K562 (cell line): Measurements from ENCODE around the gene KRTAP2-2. TPM values are rescaled to one million over a fixed set of nuclear protein-coding genes. Genes with fewer than 3 reads are reported as not detected.

Experiments
- ATAC-seq: fragments of 200-7000 bp; cut with Tn5 transposase; 3 replicates; pipeline ENCODE4 v1.9.1; 2020; ENCODE audit warnings: moderate library complexity
- BruUV-seq: library from RNA; stranded (reverse); fragments of 400-500 nt; replicated peaks from 2 replicates; lab custom pipeline; 2021; lab: Mats Ljungman, UMichigan
- CTCF ChIA-PET: fragments of 300-600 bp; formaldehyde crosslinking; extraction: SDS; loops from one replicate; lab custom pipeline; 2021; ENCODE audit warnings: low intra/inter-chr PET ratio; lab: Yijun Ruan, JAX
- POLR2A ChIA-PET: fragments of 300-600, 350-650 bp; sonication (Branson Sonifier 250); formaldehyde crosslinking; extraction: SDS; loops from one replicate; lab custom pipeline; 2021; ENCODE audit warnings: antibody characterized with exemption, inconsistent platforms; lab: Yijun Ruan, JAX
- DNase-seq, 4 experiments: peaks; one replicate each; pipeline versions ENCODE4 v3.0.0 to v3.0.0-alpha.2; 2011 to 2018; ENCODE audit warnings: low spot score in 3 of 4, mixed read lengths in 3 of 4; ENCODE audit errors: extremely low read depth in 1 of 4
- FAIRE-seq: peaks from 2 replicates; lab custom pipeline; 2011; peaks lifted over from hg19 to GRCh38; lab: Jason Lieb, UNC
- H2AFZ ChIP-seq: 2 replicates; pipeline ENCODE4 v1.6.0; 2011; ENCODE audit warnings: low read depth, low read length, control low read depth, inconsistent platforms
- H3K27ac ChIP-seq: fragments of 200-600 bp; 3 replicates; pipeline ENCODE4 v1.8.0; 2011; ENCODE audit warnings: low read depth, mild to moderate bottlenecking, control low read depth, inconsistent platforms, low read length, moderate library complexity, mixed read lengths; ENCODE audit errors: extremely low read depth
- H3K27me3 ChIP-seq, 2 experiments: fragments of 300-600 bp in 1 of 2; 2 replicates in 1 of 2; 3 replicates in 1 of 2; pipeline versions ENCODE4 v1.6.0 to v1.8.0; 2011; ENCODE audit warnings: inconsistent platforms in 2 of 2, low read length in 2 of 2, mild to moderate bottlenecking in 1 of 2, mixed read lengths in 1 of 2, moderate library complexity in 1 of 2; ENCODE audit not compliant: control insufficient read depth in 2 of 2, insufficient read depth in 2 of 2
- H3K36me3 ChIP-seq: fragments of 300-600 bp; 3 replicates; pipeline ENCODE4 v1.8.0; 2011; ENCODE audit warnings: mild to moderate bottlenecking, low read length, inconsistent platforms; ENCODE audit not compliant: control insufficient read depth, insufficient read depth
- H3K4me1 ChIP-seq, 2 experiments: fragments of 200-600 bp in 1 of 2; replicated peaks in 1 of 2; 2 replicates in 1 of 2; 3 replicates in 1 of 2; pipeline versions ENCODE4 v1.5.1 to v1.8.0; 2011; ENCODE audit warnings: inconsistent platforms in 2 of 2, low read length in 2 of 2, mild to moderate bottlenecking in 1 of 2, mixed read lengths in 1 of 2, moderate library complexity in 1 of 2; ENCODE audit not compliant: control insufficient read depth in 2 of 2, insufficient read depth in 2 of 2
- H3K4me2 ChIP-seq: 2 replicates; pipeline ENCODE4 v1.6.1; 2011; ENCODE audit warnings: low read length, control low read depth, inconsistent platforms, mixed read lengths; ENCODE audit not compliant: insufficient read depth
- H3K4me3 ChIP-seq: fragments of 200-600 bp; sonication (generic), shearing (Covaris generic); 2 replicates; pipeline ENCODE4 v1.5.1; 2016; ENCODE audit warnings: control low read depth, inconsistent platforms
- H3K79me2 ChIP-seq: fragments of 200-600 bp; 3 replicates; pipeline ENCODE4 v1.8.0; 2011; ENCODE audit warnings: low read length, inconsistent platforms; ENCODE audit not compliant: control insufficient read depth, insufficient read depth
- H3K9ac ChIP-seq, 2 experiments: 2 replicates each; pipeline versions ENCODE4 v1.6.0 to v1.6.1; 2011; ENCODE audit warnings: low read depth in 2 of 2, low read length in 2 of 2, control low read depth in 1 of 2, inconsistent platforms in 1 of 2, mild to moderate bottlenecking in 1 of 2, mixed read lengths in 1 of 2; ENCODE audit not compliant: insufficient read depth in 1 of 2
- H3K9me1 ChIP-seq: one replicate; pipeline ENCODE4 v1.6.0; 2011; ENCODE audit warnings: inconsistent platforms, mild to moderate bottlenecking, low read length, moderate library complexity; ENCODE audit not compliant: control insufficient read depth, insufficient read depth
- H3K9me3 ChIP-seq: replicated peaks from 2 replicates; pipeline ENCODE4 v1.5.1; 2011; ENCODE audit warnings: low read depth, low read length, inconsistent platforms; ENCODE audit not compliant: control insufficient read depth, insufficient read depth
- H4K20me1 ChIP-seq: replicated peaks from 2 replicates; pipeline ENCODE4 v1.6.1; 2011; ENCODE audit warnings: low read length, inconsistent platforms, mixed read lengths; ENCODE audit not compliant: control insufficient read depth, insufficient read depth
- CBFA2T2 ChIP-seq: fragments of 450-650 bp; conservative IDR thresholded peaks from 2 replicates; pipeline ENCODE4 v1.6.1; 2017; ENCODE audit warnings: mild to moderate bottlenecking
- CBX3 ChIP-seq, 2 experiments: IDR thresholded peaks; 1 replicate in 1 of 2; 2 replicates in 1 of 2; pipeline ENCODE4 v1.6.1; 2012; ENCODE audit warnings: inconsistent platforms in 2 of 2, low read length in 2 of 2, borderline replicate concordance in 1 of 2, control low read depth in 1 of 2
- FIP1L1 ChIP-seq: fragments of 200-400 bp; formaldehyde crosslinking; IDR thresholded peaks from 2 replicates; pipeline ENCODE4 v1.6.1; 2018; ENCODE audit warnings: mild to moderate bottlenecking, low read depth, low read length; ENCODE audit not compliant: poor library complexity, severe bottlenecking
- NBN ChIP-seq: fragments of 450-650 bp; IDR thresholded peaks from 2 replicates; pipeline ENCODE4 v1.6.1; 2016; ENCODE audit warnings: low read depth, mild to moderate bottlenecking
- NFE2 ChIP-seq: IDR thresholded peaks from 2 replicates; pipeline ENCODE4 v1.6.1; 2014; ENCODE audit warnings: antibody characterized with exemption, low read depth
- SETDB1 ChIP-seq: IDR thresholded peaks from one replicate; pipeline ENCODE4 v1.6.1; 2012; ENCODE audit warnings: low read length, control low read depth, inconsistent platforms
- SMARCB1 ChIP-seq: IDR thresholded peaks from 2 replicates; pipeline ENCODE4 v1.6.1; 2011; ENCODE audit warnings: improper control_type of control experiment, low read depth; ENCODE audit not compliant: insufficient read length
- SMARCC2 ChIP-seq: fragments of 450-650 bp; IDR thresholded peaks from 2 replicates; pipeline ENCODE4 v1.6.1; 2017; ENCODE audit warnings: antibody characterized with exemption, moderate library complexity, mild to moderate bottlenecking, low read depth
- THRAP3 ChIP-seq: fragments of 450-650 bp; IDR thresholded peaks from 2 replicates; pipeline ENCODE4 v1.6.1; 2016; ENCODE audit warnings: mild to moderate bottlenecking, inconsistent platforms, borderline replicate concordance
- XRCC3 ChIP-seq: fragments of 450-650 bp; IDR thresholded peaks from 2 replicates; pipeline ENCODE4 v1.6.1; 2017; ENCODE audit warnings: mild to moderate bottlenecking, moderate library complexity
- ZBTB8A ChIP-seq: fragments of 450-650 bp; IDR thresholded peaks from 2 replicates; pipeline ENCODE4 v1.6.1; 2018; ENCODE audit warnings: mild to moderate bottlenecking, moderate library complexity; ENCODE audit not compliant: partially characterized antibody
- ZNF197 ChIP-seq: fragments of 200-800 bp; sonication (Bioruptor generic); IDR thresholded peaks from 2 replicates; pipeline ENCODE4 v1.6.1; 2016; ENCODE audit warnings: low read depth, missing genetic modification characterization, missing compliant biosample characterization
- ZNF263 ChIP-seq: sonication (generic); formaldehyde crosslinking; IDR thresholded peaks from 2 replicates; pipeline ENCODE4 v1.8.0; 2022; ENCODE audit warnings: mild to moderate bottlenecking, missing genetic modification reagents, borderline replicate concordance
- ZNF431 ChIP-seq: sonication (generic); formaldehyde crosslinking; IDR thresholded peaks from 2 replicates; pipeline ENCODE4 v1.8.0; 2022; ENCODE audit warnings: mild to moderate bottlenecking, missing genetic modification reagents
- WGBS: fragments of 100-300 bp; shearing (Covaris generic); methylation state at CpG from one replicate; pipeline ENCODE4 v1.1.6; 2016; ENCODE audit warnings: low coverage, mixed read lengths; ENCODE audit not compliant: insufficient coverage; ENCODE audit errors: missing lambda C conversion rate; 5-methylcytosine and 5-hydroxymethylcytosine counted together
- in situ Hi-C: fragments of 300-500 bp; cut with MboI; formaldehyde crosslinking; loops from 4 replicates; pipeline ENCODE4 v1.15.0; 2018; ENCODE audit warnings: inconsistent platforms, mixed read lengths
- intact Hi-C: fragments of 100-400 bp; cut with micrococcal nuclease; formaldehyde crosslinking; loops from 2 replicates; pipeline ENCODE4 v1.14.2; 2022
- polyA plus RNA-seq, 8 experiments: library from polyadenylated mRNA; depleted of rRNA in 4 of 8; stranded (reverse) in 5 of 8; unstranded in 3 of 8; fragments of >200 nt; fragmentation: Nextera tagmentation in 2 of 8; fragmentation: Illumina TruSeq in 1 of 8; extraction: Ambion mirVana in 2 of 8; extraction: Trizol in 1 of 8; gene quantifications; 2 replicates each; pipeline versions ENCODE4 v1.2.1 to v1.2.3, GENCODE V29; 2011 to 2014; ENCODE audit warnings: inconsistent platforms in 1 of 8, missing spikeins in 1 of 8
- total RNA-seq, 7 experiments: library from RNA; depleted of rRNA in 6 of 7; stranded (reverse); fragments of >200 nt in 6 of 7; fragmentation: Illumina TruSeq in 2 of 7; extraction: Trizol in 2 of 7; gene quantifications; 2 replicates each; pipeline versions ENCODE4 v1.2.1 to v1.2.3, GENCODE V29; 2011 to 2021; ENCODE audit warnings: low replicate concordance in 1 of 7
- TF ChIP-seq, protein P1 (sequence below): sonication (generic); formaldehyde crosslinking; IDR thresholded peaks from 2 replicates; pipeline ENCODE4 v1.8.0; 2022; ENCODE audit warnings: mild to moderate bottlenecking, missing genetic modification reagents
- TF ChIP-seq, protein P2 (sequence below): sonication (generic); formaldehyde crosslinking; IDR thresholded peaks from 2 replicates; pipeline ENCODE4 v1.8.0; 2022; ENCODE audit warnings: mild to moderate bottlenecking, missing genetic modification reagents
- TF ChIP-seq, protein P3 (sequence below): IDR thresholded peaks from 3 replicates; pipeline ENCODE4 v1.6.1; 2011; ENCODE audit warnings: borderline replicate concordance, mild to moderate bottlenecking; ENCODE audit not compliant: insufficient read length, insufficient read depth
- TF ChIP-seq, protein P4 (sequence below): fragments of 250-450 bp; sonication (Bioruptor Pico); IDR thresholded peaks from 2 replicates; pipeline ENCODE4 v1.5.0; 2021; ENCODE audit warnings: mild to moderate bottlenecking, moderate library complexity

The KRTAP2-2 gene
- total and polyA plus RNA-seq, 9 of the 15 experiments (the other 6 are each of a cell fraction or from before 2014, with no cell fraction given), result not detected

DNA sequence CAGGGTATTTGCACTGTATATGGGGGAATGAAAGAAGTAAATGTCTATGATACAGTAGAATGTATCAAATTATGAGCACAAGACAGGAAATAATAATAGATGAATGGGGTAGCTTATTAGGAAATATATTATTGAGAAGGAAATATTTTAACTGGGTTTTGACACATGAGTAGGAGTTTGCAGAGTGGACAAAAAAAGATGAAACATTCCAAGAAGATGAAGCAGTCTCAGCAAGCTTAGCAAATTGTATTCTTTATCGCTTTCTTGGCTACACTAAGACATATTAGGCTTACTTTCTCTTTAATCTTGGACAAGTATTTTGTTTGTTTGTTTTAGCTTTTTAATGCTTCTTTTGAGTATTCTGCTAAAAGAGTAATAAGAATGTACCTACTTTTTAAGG lies 48.9 kb upstream of the KRTAP2-2 start:
- ATAC-seq (no peak), FAIRE-seq (no peak), DNase-seq (no peak)
- intact Hi-C loops (no loop called here), in situ Hi-C loops (no loop called here)
- WGBS, result 0% methylated on average over 1 of the region's 1 CpG
- CTCF ChIA-PET, result no interaction called here
- no peaks in the 10 kb centered on the region for H3K36me3 ChIP-seq
- H4K20me1 ChIP-seq, result no peaks in the 10 kb centered on the region
- no peak overlapping the region for H2AFZ ChIP-seq
- H3K9me3 ChIP-seq, result no peaks in the 10 kb centered on the region
- H3K27ac ChIP-seq, result no peak overlapping the region
- H3K79me2 ChIP-seq, result no peaks in the 10 kb centered on the region
- POLR2A ChIA-PET, result no interaction called here
- no peak overlapping the region for H3K4me3 ChIP-seq
- no peaks in the 10 kb centered on the region for H3K9me1 ChIP-seq
- H3K27me3 ChIP-seq, result no peaks in the 10 kb centered on the region
- no TSS peak for BruUV-seq
- H3K4me2 ChIP-seq, result no peak overlapping the region
- H3K9ac ChIP-seq, result no peak overlapping the region
- no peaks in the 10 kb centered on the region for H3K4me1 ChIP-seq
- TF ChIP-seq CBFA2T2, result no peak
- TF ChIP-seq FIP1L1, result no peak
- TF ChIP-seq, protein P1, sequence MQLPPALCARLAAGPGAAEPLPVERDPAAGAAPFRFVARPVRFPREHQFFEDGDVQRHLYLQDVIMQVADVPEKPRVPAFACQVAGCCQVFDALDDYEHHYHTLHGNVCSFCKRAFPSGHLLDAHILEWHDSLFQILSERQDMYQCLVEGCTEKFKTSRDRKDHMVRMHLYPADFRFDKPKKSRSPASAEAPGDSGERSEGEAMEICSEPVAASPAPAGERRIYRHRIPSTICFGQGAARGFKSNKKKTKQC (CRISPR knock-in tag), result no peak
- TF ChIP-seq, protein P2, sequence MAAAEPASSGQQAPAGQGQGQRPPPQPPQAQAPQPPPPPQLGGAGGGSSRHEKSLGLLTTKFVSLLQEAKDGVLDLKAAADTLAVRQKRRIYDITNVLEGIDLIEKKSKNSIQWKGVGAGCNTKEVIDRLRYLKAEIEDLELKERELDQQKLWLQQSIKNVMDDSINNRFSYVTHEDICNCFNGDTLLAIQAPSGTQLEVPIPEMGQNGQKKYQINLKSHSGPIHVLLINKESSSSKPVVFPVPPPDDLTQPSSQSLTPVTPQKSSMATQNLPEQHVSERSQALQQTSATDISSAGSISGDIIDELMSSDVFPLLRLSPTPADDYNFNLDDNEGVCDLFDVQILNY (CRISPR knock-in tag), result no peak
- TF ChIP-seq NFE2, result no peak
- TF ChIP-seq SETDB1, result no peak
- TF ChIP-seq ZNF263, result no peak
- no peak for TF ChIP-seq THRAP3
- TF ChIP-seq ZBTB8A, result no peak
- TF ChIP-seq XRCC3, result no peak
- no peak for TF ChIP-seq SMARCB1
- TF ChIP-seq NBN, result no peak
- TF ChIP-seq, protein P3, sequence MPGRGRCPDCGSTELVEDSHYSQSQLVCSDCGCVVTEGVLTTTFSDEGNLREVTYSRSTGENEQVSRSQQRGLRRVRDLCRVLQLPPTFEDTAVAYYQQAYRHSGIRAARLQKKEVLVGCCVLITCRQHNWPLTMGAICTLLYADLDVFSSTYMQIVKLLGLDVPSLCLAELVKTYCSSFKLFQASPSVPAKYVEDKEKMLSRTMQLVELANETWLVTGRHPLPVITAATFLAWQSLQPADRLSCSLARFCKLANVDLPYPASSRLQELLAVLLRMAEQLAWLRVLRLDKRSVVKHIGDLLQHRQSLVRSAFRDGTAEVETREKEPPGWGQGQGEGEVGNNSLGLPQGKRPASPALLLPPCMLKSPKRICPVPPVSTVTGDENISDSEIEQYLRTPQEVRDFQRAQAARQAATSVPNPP, result no peak
- TF ChIP-seq, protein P4, sequence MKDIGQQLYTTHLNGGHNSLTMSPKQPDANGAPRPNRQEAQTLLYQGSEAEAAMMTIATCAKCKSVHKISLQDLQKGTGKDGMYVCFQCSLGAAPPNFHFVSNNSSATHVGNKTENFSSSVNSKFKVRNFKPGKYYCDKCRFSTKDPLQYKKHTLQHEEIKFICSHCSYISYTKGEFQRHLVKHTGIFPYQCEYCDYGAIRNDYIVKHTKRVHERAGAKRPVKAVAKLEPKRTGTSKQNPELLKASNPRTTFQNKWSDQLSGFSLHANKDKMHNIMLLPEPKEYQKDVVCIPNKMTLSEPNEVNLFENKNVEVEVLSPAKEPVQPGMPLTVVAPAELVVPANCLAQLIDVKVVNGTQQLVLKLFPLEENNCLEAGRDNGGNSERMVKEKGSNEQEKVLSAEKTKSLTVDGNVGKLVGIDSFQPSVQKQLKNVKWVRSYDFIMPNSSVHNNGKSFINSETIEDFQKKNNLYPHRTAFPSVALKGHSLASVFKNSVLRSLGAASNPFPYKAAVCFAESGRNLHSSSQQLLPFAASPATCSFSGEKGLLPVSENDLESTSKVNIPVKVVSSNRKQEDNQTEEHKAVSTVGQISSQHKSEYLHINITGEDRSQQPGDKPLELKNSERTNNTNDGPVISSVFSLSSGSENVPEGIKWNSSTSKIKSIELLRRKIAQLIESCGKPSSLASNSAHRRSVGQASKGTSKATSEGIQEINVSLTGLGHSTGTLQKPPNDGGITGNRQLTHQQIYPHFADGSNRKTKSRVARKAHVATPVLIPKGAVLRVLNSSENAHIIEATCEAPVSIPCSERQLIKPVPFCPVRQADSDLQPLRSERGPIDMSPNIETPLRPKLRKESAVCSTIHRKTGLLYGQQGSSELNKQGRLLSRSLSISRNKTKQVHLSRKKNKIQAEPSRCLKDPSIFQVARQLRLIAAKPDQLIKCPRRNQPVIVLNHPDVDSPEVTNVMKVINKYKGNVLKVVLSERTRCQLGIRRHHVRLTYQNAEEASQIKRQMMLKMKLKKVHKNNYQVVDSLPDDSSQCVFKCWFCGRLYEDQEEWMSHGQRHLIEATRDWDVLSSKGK (CRISPR knock-in tag), result no peak
- TF ChIP-seq CBX3 (IDR thresholded peaks at IDR 0.05; ENCODE audit: borderline replicate concordance in 1 of 2, low read length in 2 of 2), result no peak
- TF ChIP-seq SMARCC2, result no peak
- TF ChIP-seq ZNF431 (CRISPR knock-in tag), result no peak
- TF ChIP-seq ZNF197 (CRISPR knock-in tag), result no peak
